ENCODE measurements around the gene CPM. TPM values are rescaled to one million over a fixed set of nuclear protein-coding genes. Genes with fewer than 3 reads are reported as not detected.

Gene CPM
- polyA plus RNA-seq, 3 donors, result 8.4 to 32.4 (median 26.2) TPM

GRCh38 chr12:68901551-68901950 is 31.4 kb downstream of the CPM start:
- Mint-ChIP-seq H3K4me1 (peaks cover 23% of the 10 kb centered on the region), H3K27ac (no peak overlapping the region), H3K9me3 (peaks cover 0 to 2% (median 0%) of the 10 kb centered on the region in 7 donors), H3K36me3 (peaks cover 0 to 8% of the 10 kb centered on the region in 2 donors), H3K4me3 (no peak overlapping the region), H3K27me3 (ENCODE audit: low read depth in 3 of 3) (peaks cover 1 to 2% (median 1%) of the 10 kb centered on the region in 3 donors)
- no peak overlapping the region for H3K27ac ChIP-seq (ENCODE audit: low read depth in 1 of 2, low read length in 2 of 2)
- TF ChIP-seq CTCF (IDR thresholded peaks at IDR 0.05), result no peak
- peaks cover 5% of the 10 kb centered on the region for H3K79me2 ChIP-seq (ENCODE audit: insufficient read depth, low read length)
- H3K9ac ChIP-seq (ENCODE audit: insufficient read depth, low read length, poor library complexity, severe bottlenecking), result no peak overlapping the region
- no peaks in the 10 kb centered on the region for H3K36me3 ChIP-seq (replicated peaks in 1 of 2; ENCODE audit: control insufficient read depth in 1 of 2, insufficient read depth in 2 of 2, low read length in 2 of 2)
- H3K4me3 ChIP-seq (replicated peaks in 1 of 3; ENCODE audit: low read depth in 2 of 3, low read length in 3 of 3), result no peak overlapping the region
- H4K20me1 ChIP-seq (ENCODE audit: insufficient read depth, low read length), result no peaks in the 10 kb centered on the region
- no peak overlapping the region for H2AFZ ChIP-seq (ENCODE audit: insufficient read depth, low read depth, low read length, poor library complexity, severe bottlenecking)
- H3K9me3 ChIP-seq (replicated peaks in 1 of 2; ENCODE audit: control insufficient read depth in 1 of 2, insufficient read depth in 1 of 2, low read length in 2 of 2), result no peaks in the 10 kb centered on the region
- no peak for DNase-seq
- H3K4me2 ChIP-seq (replicated peaks; ENCODE audit: extremely low read depth, low read length, poor library complexity, severe bottlenecking), result no peak overlapping the region
- WGBS (ENCODE audit: insufficient coverage), result no CpG with 5 or more reads among the region's 2 CpGs
- intact Hi-C loops (cut with micrococcal nuclease), result no loop called here
- no peaks in the 10 kb centered on the region for H3K27me3 ChIP-seq (ENCODE audit: control insufficient read depth in 2 of 2, insufficient read depth in 2 of 2, low read length in 2 of 2)
- peaks cover 8 to 17% of the 10 kb centered on the region in 2 donors for H3K4me1 ChIP-seq (ENCODE audit: control insufficient read depth in 1 of 2, insufficient read depth in 2 of 2, low read length in 2 of 2)

GRCh38 chr12:68901145-68901544 is 31.8 kb downstream of the CPM start:
- H3K27ac Mint-ChIP-seq, result no peak overlapping the region
- H3K4me3 ChIP-seq (replicated peaks in 1 of 3; ENCODE audit: low read depth in 2 of 3, low read length in 3 of 3), result no peak overlapping the region
- peaks cover 1 to 2% (median 1%) of the 10 kb centered on the region in 3 donors for H3K27me3 Mint-ChIP-seq (ENCODE audit: low read depth in 3 of 3)

More at GRCh38 chr12:68901145-68901544, 31.8 kb downstream of the CPM start:
- no peak overlapping the region for H3K4me3 Mint-ChIP-seq
- DNase-seq, result no peak
- TF ChIP-seq CTCF (IDR thresholded peaks at IDR 0.05), result no peak
- intact Hi-C loops (cut with micrococcal nuclease), result no loop called here
- Histone ChIP-seq H3K36me3 (replicated peaks in 1 of 2; ENCODE audit: control insufficient read depth in 1 of 2, insufficient read depth in 2 of 2, low read length in 2 of 2) (no peaks in the 10 kb centered on the region), H4K20me1 (ENCODE audit: insufficient read depth, low read length) (no peaks in the 10 kb centered on the region), H2AFZ (ENCODE audit: insufficient read depth, low read depth, low read length, poor library complexity, severe bottlenecking) (no peak overlapping the region), H3K9me3 (replicated peaks in 1 of 2; ENCODE audit: control insufficient read depth in 1 of 2, insufficient read depth in 1 of 2, low read length in 2 of 2) (no peaks in the 10 kb centered on the region), H3K4me2 (replicated peaks; ENCODE audit: extremely low read depth, low read length, poor library complexity, severe bottlenecking) (no peak overlapping the region), H3K9ac (ENCODE audit: insufficient read depth, low read length, poor library complexity, severe bottlenecking) (no peak overlapping the region), H3K4me1 (ENCODE audit: control insufficient read depth in 1 of 2, insufficient read depth in 2 of 2, low read length in 2 of 2) (peaks cover 8 to 20% of the 10 kb centered on the region in 2 donors), H3K27me3 (ENCODE audit: control insufficient read depth in 2 of 2, insufficient read depth in 2 of 2, low read length in 2 of 2) (no peaks in the 10 kb centered on the region), H3K79me2 (ENCODE audit: insufficient read depth, low read length) (peaks cover 5% of the 10 kb centered on the region), H3K27ac (ENCODE audit: low read depth in 1 of 2, low read length in 2 of 2) (no peak overlapping the region)
- peaks cover 0 to 2% (median 0%) of the 10 kb centered on the region in 7 donors for H3K9me3 Mint-ChIP-seq
- peaks cover 2 to 10% of the 10 kb centered on the region in 2 donors for H3K36me3 Mint-ChIP-seq
- WGBS (ENCODE audit: insufficient coverage), result 100% methylated on average over 1 of the region's 2 CpGs
- H3K4me1 Mint-ChIP-seq, result peaks cover 25% of the 10 kb centered on the region
